ENCODE measurements around the gene RUFY2. TPM values are rescaled to one million over a fixed set of nuclear protein-coding genes. Genes with fewer than 3 reads are reported as not detected.
"Not testable (repeated sequence)": the region's sequence is repeated elsewhere in the genome, so short reads cannot be mapped to it uniquely, and the experiment has no call there.

The RUFY2 gene
- total and polyA plus RNA-seq, 10 donors = 4.5 to 33.1 (median 22.1) TPM

GRCh38 chr10:68329506-68329861 is 77.6 kb downstream of the RUFY2 start:
- H3K4me3 ChIP-seq = no peak overlapping the region
- H3K27me3 ChIP-seq (replicated peaks in 1 of 7) = no peaks in the 10 kb centered on the region
- H3K27ac ChIP-seq = peak overlapping the region in 5 of 8 donors; percentile 76 to 99 (median 99)
- no peaks in the 10 kb centered on the region for H3K9me3 ChIP-seq
- TF ChIP-seq POLR2AphosphoS5 (IDR thresholded peaks at IDR 0.05) = no peak
- no peak for DNase-seq
- H3K4me1 ChIP-seq = peaks cover 6 to 54% (median 33%) of the 10 kb centered on the region in 6 donors
- 76 to 94% (median 91%) methylated on average over 1 of the region's 1 CpG for WGBS, 5 donors
- no peaks in the 10 kb centered on the region for H3K36me3 ChIP-seq
- intact Hi-C loops (cut with DNase I; ENCODE audit: low total_unique reads) = no loop called here

DNA sequence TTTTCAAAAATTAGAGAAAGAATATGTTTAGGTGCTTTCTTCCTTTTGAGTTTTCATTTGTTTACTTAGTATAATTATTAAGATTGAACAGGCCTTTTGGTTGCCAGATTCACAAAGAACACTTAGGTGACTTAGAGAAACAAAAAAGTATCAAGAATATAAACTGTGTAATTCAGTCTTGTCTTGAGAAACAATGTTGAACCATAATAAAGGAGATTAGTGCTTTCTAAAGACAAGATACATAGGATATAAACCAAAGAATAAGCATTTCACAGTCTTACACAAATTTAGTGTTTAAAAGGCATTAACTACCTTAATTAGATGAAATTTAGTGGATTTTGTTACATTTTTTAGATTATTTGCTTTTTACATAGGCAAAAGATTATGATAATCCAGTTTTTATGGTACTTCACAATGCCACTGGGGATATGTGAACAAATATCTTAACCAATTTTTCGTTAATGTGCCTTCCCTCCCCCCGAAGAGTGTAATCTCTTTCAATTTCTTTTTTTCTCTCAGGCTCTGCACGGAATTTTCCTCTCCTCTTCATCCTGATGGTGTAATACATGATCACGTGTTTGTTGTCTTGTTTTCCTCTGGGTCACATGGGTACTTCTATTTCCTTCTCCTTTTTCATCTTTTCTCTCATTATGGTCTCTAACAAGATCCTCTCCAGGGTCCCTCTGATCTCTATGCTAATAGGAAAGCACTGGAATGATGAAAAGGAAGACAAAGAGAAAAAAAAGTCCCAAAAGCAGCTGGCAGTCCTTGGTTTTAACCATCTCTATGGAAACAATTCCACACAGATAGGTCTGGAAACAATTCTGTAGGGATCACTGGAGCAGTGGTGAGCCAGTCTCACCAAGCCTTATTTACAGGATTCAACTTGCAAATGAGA is 78.9 kb downstream of the RUFY2 start:
- TF ChIP-seq, protein P1, sequence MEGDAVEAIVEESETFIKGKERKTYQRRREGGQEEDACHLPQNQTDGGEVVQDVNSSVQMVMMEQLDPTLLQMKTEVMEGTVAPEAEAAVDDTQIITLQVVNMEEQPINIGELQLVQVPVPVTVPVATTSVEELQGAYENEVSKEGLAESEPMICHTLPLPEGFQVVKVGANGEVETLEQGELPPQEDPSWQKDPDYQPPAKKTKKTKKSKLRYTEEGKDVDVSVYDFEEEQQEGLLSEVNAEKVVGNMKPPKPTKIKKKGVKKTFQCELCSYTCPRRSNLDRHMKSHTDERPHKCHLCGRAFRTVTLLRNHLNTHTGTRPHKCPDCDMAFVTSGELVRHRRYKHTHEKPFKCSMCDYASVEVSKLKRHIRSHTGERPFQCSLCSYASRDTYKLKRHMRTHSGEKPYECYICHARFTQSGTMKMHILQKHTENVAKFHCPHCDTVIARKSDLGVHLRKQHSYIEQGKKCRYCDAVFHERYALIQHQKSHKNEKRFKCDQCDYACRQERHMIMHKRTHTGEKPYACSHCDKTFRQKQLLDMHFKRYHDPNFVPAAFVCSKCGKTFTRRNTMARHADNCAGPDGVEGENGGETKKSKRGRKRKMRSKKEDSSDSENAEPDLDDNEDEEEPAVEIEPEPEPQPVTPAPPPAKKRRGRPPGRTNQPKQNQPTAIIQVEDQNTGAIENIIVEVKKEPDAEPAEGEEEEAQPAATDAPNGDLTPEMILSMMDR (IDR thresholded peaks at IDR 0.05 in 8 of 11, conservative IDR thresholded peaks at IDR 0.05 in 3 of 11) = no peak
- TF ChIP-seq POLR2A (IDR thresholded peaks at IDR 0.05) = peak in 1 of 3 donors; percentile 3
- TF ChIP-seq POLR2AphosphoS5 (IDR thresholded peaks at IDR 0.05) = no peak
- peak overlapping the region in 2 of 8 donors; percentile 6 to 46 for H3K4me3 ChIP-seq
- peaks cover 0 to 41% (median 23%) of the 10 kb centered on the region in 6 donors for H3K4me1 ChIP-seq
- H3K9me3 ChIP-seq = no peaks in the 10 kb centered on the region
- no peaks in the 10 kb centered on the region for H3K27me3 ChIP-seq (replicated peaks in 1 of 7)
- no peak for DNase-seq
- no peaks in the 10 kb centered on the region for H3K36me3 ChIP-seq
- peak overlapping the region; percentile 16 to 99 (median 80) for H3K27ac ChIP-seq
- intact Hi-C loops (cut with DNase I; ENCODE audit: low total_unique reads) = no loop called here
- WGBS, 5 donors = 8 to 20% (median 13%) methylated on average over 4 of the region's 4 CpGs

DNA sequence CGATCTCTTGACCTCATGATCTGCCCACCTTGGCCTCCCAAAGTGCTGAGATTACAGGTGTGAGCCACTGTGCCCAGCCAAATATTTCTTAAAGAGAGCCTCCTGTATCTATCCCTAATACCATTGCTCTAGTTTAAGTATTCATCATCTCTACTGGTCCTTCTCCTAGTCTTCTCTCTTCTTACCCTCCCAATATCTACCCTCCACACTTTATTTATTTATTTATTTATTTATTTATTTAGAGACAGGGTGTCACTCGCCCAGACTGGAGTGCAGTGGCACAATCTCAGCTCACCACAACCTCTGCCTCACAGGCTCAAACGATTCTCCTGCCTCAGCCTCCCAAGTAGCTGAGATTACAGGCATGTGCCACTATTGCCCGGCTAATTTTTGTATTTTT is 82.7 kb downstream of the RUFY2 start:
- H3K9me3 ChIP-seq; H3K4me3 ChIP-seq; DNase-seq; H3K27ac ChIP-seq; H3K36me3 ChIP-seq; intact Hi-C loops (cut with DNase I; ENCODE audit: low total_unique reads); H3K27me3 ChIP-seq (replicated peaks in 1 of 7): not testable (repeated sequence)
- WGBS, 5 donors = 88 to 95% (median 91%) methylated on average over 4 of the region's 4 CpGs
- peaks cover 0 to 22% (median 14%) of the 10 kb centered on the region in 6 donors for H3K4me1 ChIP-seq

- peaks cover 7 to 27% (median 21%) of the 10 kb centered on the region in 8 donors for H3K9me3 ChIP-seq
- no peak for DNase-seq
- peaks cover 0 to 8% (median 0%) of the 10 kb centered on the region in 6 donors for H3K4me1 ChIP-seq
- no peaks in the 10 kb centered on the region for H3K36me3 ChIP-seq
- no peaks in the 10 kb centered on the region for H3K27me3 ChIP-seq (replicated peaks in 1 of 7)
- no peak overlapping the region for H3K27ac ChIP-seq
- no peak overlapping the region for H3K4me3 ChIP-seq
- 63 to 96% (median 82%) methylated on average over 1 of the region's 1 CpG for WGBS, 5 donors
- TF ChIP-seq POLR2A (IDR thresholded peaks at IDR 0.05) (no peak), POLR2AphosphoS5 (IDR thresholded peaks at IDR 0.05) (no peak)
- TF ChIP-seq, protein P1 (IDR thresholded peaks at IDR 0.05 in 8 of 11, conservative IDR thresholded peaks at IDR 0.05 in 3 of 11) = no peak
- intact Hi-C loops (cut with DNase I; ENCODE audit: low total_unique reads) = no loop called here
Measured at GRCh38 chr10:68318331-68319059, 88.6 kb downstream of the RUFY2 start.

DNA sequence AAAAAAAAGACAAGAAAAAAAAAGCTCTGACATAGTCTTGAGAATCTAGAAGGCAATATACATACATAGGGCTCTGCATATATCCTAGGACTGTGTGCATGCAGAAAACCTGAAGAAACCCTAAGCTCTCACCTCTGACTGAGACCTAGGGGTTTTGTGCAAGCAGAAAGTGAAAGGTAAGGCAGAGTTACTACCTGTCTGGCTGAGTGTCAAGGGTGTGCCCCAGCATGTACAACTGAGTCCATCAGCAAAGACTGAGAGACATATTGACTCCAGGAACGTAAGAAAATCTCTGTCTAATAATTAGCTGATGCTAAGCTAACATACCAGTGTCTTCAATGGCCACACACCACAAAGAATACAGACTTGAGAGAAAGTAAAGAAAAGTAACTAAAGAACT is 91.5 kb downstream of the RUFY2 start:
- TF ChIP-seq, protein P1 (IDR thresholded peaks at IDR 0.05 in 8 of 11, conservative IDR thresholded peaks at IDR 0.05 in 3 of 11) = no peak
- TF ChIP-seq POLR2A (IDR thresholded peaks at IDR 0.05) (no peak), POLR2AphosphoS5 (IDR thresholded peaks at IDR 0.05) (no peak)
- H3K9me3 ChIP-seq = peaks cover 7 to 27% (median 21%) of the 10 kb centered on the region in 8 donors
- no peak for DNase-seq
- H3K36me3 ChIP-seq = no peaks in the 10 kb centered on the region
- no peaks in the 10 kb centered on the region for H3K27me3 ChIP-seq (replicated peaks in 1 of 7)
- intact Hi-C loops (cut with DNase I; ENCODE audit: low total_unique reads) = no loop called here
- H3K4me1 ChIP-seq = peaks cover 0 to 8% (median 0%) of the 10 kb centered on the region in 6 donors
- H3K4me3 ChIP-seq = no peak overlapping the region
- WGBS, 5 donors = 84 to 97% (median 88%) methylated on average over 1 of the region's 1 CpG
- no peak overlapping the region for H3K27ac ChIP-seq

DNA sequence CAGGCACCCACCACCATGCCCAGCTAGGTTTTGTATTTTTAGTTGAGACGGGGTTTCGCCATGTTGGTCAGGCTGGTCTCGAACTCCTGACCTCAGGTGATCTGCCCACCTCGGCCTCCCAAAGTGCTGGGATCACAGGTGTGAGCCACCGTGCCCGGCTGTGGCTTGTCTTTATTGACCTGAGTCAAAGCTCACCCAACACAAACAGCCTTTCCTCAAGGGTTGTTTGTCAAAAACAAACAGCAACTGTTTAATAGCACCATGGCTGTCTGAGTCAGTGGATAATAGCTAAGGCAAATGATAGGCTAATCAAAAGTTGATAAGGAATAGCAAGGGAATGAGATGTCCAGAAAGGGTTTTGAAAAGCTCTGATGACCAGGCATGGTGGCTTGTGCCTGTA is 92.1 kb downstream of the RUFY2 start:
- intact Hi-C loops (cut with DNase I; ENCODE audit: low total_unique reads); DNase-seq: not testable (repeated sequence)
- WGBS, 5 donors = 91 to 99% (median 97%) methylated on average over 6 of the region's 6 CpGs

More for the DNA sequence above, 92.1 kb downstream of the RUFY2 start:
- H3K4me3 ChIP-seq; H3K27me3 ChIP-seq (replicated peaks in 1 of 7); H3K36me3 ChIP-seq; H3K27ac ChIP-seq; H3K4me1 ChIP-seq: not testable (repeated sequence)
- H3K9me3 ChIP-seq = peaks cover 7 to 27% (median 21%) of the 10 kb centered on the region in 8 donors

Measured in spleen (tissue), 11 donors.